Islet precursor cell (in vitro differentiated cells): ENCODE measurements around the gene TMPRSS4.
A peak's percentile ranks its signal among the peaks of the same experiment; 100 is the strongest.

Source experiments
- DNase-seq: peaks from one replicate; pipeline ENCODE4 v3.0.0-alpha.2; 2018

TMPRSS4 gene

GRCh38 chr11:118138839-118139420 is 62.1 kb downstream of the TMPRSS4 start:
- DNase-seq: no peak

- no peak for DNase-seq
Observed at GRCh38 chr11:118139578-118139977, 62.7 kb downstream of the TMPRSS4 start.

- DNase-seq: peak; percentile 67
Observed at GRCh38 chr11:118142081-118142480, 65.2 kb downstream of the TMPRSS4 start.

- DNase-seq: peak; percentile 71
Observed at GRCh38 chr11:118142809-118143208, 65.9 kb downstream of the TMPRSS4 start.

- DNase-seq: no peak
Observed at GRCh38 chr11:118143661-118144185, 66.8 kb downstream of the TMPRSS4 start.

- no peak for DNase-seq
Observed at GRCh38 chr11:118144301-118145268, 67.7 kb downstream of the TMPRSS4 start.

- peak; percentile 94 for DNase-seq
Observed at GRCh38 chr11:118145285-118146227, 68.7 kb downstream of the TMPRSS4 start.

- no peak for DNase-seq
Observed at GRCh38 chr11:118146554-118146953, 69.7 kb downstream of the TMPRSS4 start.

GRCh38 chr11:118147502-118147901 is 70.6 kb downstream of the TMPRSS4 start:
- no peak for DNase-seq

GRCh38 chr11:118148240-118148639 is 71.4 kb downstream of the TMPRSS4 start:
- DNase-seq: no peak

GRCh38 chr11:118148856-118149255 is 72.0 kb downstream of the TMPRSS4 start:
- DNase-seq: no peak

- DNase-seq: no peak
Observed at GRCh38 chr11:118149493-118149892, 72.6 kb downstream of the TMPRSS4 start.

GRCh38 chr11:118151431-118151830 is 74.6 kb downstream of the TMPRSS4 start:
- DNase-seq: no peak

- DNase-seq: no peak
Observed at GRCh38 chr11:118152020-118152551, 75.2 kb downstream of the TMPRSS4 start.

- peak; percentile 88 for DNase-seq
Observed at GRCh38 chr11:118152552-118153471, 75.9 kb downstream of the TMPRSS4 start, which contains the start of gene SCN4B. SCN4B (minus strand) TSS chr11:118152823; CDS start chr11:118152673, 150 bp downstream.

- DNase-seq: no peak
Observed at GRCh38 chr11:118153516-118153915, 76.6 kb downstream of the TMPRSS4 start.

- DNase-seq: no peak
Observed at GRCh38 chr11:118153976-118154375, 77.1 kb downstream of the TMPRSS4 start.

- DNase-seq: no peak
Observed at GRCh38 chr11:118154641-118155040, 77.8 kb downstream of the TMPRSS4 start.

- DNase-seq: no peak
Observed at GRCh38 chr11:118155776-118156530, 79.1 kb downstream of the TMPRSS4 start.

GRCh38 chr11:118156531-118157185 is 79.8 kb downstream of the TMPRSS4 start:
- DNase-seq: peak; percentile 68
